Left kidney (tissue), 2 donors: ENCODE measurements around the gene DEPP1. TPM values are rescaled to one million over a fixed set of nuclear protein-coding genes. Genes with fewer than 3 reads are reported as not detected.

Source experiments
- DNase-seq: peaks from one replicate; pipeline ENCODE4 v3.0.0-alpha.2; 2013
- polyA plus RNA-seq: library from polyadenylated mRNA; unstranded; fragments of 120-200 nt; gene quantifications from one replicate; pipeline ENCODE4 v1.2.1, GENCODE V29; 2013; ENCODE audit not compliant: insufficient read length

DEPP1 gene
- polyA plus RNA-seq, 1 donor = 5.5 TPM

- no peak for DNase-seq
Measured at GRCh38 chr10:44994752-44995530, 16.3 kb upstream of the DEPP1 start.

DNA sequence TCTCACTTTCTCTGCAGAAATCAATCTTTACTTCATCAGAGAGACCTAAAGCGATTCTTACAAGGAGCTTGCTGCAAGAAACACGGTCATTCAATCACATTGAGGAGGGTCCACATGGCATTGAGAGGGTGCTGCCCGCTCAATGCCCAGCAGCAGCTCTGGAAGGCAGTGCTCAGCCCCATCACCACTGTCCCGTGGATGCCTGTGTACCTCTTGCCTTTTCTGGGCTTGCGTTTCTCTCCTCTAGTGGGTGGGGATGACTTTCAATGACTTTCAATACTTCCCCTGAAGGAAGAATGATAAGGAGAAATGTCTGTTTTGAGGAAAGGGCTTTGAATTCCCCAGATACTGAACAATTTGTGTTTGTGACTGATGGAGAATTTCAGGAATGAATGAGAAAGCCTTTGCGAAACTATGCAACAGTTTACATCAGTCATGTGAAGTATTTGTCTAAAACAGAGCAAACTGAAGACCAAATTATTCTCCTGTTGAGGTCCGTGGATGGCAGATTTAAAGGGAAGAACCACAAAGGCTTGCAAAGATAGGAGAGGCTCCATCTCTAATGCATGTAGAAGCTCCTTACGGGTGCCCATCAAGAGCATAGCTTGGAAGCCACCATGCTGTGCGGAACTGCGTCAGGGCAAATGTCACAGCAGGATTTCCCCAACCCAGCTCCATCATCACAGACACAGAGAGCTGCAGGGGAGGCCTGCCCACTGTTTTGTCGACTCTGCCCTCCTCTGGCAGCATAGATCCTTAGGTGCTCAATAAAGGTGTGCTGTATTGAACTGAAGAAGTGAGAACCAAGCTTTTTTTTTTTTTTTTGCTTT is 15.5 kb upstream of the DEPP1 start:
- DNase-seq = no peak

DNA sequence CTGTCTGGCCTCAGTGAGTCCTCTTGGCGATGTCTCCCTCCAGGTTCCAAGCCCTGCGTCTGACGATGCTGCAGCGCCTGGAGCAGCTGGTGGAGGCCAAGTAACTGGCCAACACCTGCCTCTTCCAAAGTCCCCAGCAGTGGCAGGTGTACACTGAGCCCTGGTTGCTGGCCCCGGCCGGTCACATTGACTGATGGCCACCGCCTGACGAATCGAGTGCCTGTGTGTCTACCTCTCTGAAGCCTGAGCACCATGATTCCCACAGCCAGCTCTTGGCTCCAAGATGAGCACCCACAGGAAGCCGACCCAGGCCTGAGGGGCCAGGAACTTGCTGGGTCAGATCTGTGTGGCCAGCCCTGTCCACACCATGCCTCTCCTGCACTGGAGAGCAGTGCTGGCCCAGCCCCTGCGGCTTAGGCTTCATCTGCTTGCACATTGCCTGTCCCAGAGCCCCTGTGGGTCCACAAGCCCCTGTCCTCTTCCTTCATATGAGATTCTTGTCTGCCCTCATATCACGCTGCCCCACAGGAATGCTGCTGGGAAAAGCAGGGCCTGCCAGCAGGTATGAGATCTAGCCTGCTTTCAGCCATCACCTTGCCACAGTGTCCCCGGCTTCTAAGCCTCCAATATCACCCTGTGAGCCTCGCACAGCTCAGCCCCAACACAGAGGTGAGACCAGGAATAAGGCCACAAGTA is 14.8 kb upstream of the DEPP1 start:
- no peak for DNase-seq

DNA sequence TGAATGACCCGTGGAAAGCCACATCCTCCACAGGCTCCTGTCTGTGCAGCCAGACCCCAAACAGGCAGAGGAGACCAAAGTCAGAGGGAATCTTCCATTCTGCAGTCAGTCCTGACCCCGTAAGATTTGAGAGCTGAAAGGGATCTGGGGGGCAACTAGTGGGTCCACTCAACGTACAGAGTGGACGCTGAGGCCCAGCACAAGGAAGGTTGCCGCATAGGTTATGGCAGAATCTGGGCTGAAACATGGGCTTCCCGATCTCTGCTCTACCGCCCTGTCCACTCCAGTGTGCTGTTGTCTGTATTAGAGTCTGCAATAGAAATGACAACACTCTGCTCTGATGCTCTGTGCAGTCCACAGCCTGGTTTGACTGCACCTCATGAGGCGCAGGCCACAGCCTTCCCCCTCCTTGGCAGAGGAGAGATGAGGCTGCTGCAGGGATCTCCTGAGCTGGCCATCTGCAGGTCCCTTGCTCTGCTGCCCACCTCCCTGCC is 14.2 kb upstream of the DEPP1 start:
- no peak for DNase-seq

DNA sequence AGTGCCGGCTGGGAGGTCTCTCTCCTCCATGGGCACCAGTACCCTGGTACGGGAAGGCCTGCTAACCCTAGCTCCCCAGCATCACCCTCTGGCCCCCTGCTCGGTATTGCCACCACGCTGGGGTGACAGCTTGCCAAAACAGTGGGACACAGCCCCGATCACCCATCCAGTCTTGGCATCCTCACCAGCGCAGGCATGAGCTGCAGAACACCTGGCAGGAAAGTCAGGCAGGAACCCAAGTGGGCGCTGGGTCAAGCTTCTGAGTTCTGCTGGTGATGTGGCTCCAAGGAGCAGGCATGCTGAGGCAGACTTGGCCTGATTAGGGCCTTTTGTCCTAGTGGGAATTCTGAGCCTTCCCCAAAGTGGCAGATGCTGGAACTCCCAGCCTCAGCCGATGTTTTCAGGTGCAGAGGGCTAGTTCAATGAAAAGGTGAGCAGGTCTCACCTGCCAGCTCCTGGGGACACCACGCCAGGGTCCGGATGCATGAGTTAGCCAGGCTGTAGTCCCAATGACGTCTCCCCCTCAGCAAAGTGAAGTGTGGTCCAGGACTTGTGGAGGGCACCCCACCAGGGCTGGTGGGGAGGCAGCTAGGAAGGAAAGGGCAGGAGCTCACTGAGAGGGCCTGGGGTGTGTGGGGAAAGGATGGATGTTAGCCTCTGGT is 13.6 kb upstream of the DEPP1 start:
- DNase-seq = no peak

DNA sequence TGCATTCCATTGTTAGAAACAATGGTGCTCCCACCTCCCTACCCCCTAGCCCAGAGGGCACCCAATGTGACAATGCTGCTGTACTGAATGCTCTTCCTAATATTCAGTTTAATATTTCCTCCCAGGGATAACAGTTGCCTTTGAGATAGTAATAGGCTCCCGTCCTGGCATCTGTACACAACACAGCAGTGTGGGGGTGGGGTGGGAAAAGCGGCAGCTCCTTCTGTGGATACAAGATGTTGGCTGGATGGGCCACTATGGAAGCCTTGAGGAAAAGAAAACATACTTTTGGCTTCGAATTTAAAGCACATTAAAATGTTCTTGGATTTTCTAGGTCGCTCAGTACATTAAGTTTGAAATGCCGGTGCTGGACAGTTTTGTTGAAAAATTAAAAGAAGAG is 13.0 kb upstream of the DEPP1 start:
- DNase-seq = no peak

GRCh38 chr10:44990965-44991364 is 12.4 kb upstream of the DEPP1 start:
- no peak for DNase-seq

GRCh38 chr10:44990302-44990655 is 11.7 kb upstream of the DEPP1 start:
- DNase-seq = no peak

GRCh38 chr10:44989597-44990301 is 11.1 kb upstream of the DEPP1 start:
- DNase-seq = no peak

DNA sequence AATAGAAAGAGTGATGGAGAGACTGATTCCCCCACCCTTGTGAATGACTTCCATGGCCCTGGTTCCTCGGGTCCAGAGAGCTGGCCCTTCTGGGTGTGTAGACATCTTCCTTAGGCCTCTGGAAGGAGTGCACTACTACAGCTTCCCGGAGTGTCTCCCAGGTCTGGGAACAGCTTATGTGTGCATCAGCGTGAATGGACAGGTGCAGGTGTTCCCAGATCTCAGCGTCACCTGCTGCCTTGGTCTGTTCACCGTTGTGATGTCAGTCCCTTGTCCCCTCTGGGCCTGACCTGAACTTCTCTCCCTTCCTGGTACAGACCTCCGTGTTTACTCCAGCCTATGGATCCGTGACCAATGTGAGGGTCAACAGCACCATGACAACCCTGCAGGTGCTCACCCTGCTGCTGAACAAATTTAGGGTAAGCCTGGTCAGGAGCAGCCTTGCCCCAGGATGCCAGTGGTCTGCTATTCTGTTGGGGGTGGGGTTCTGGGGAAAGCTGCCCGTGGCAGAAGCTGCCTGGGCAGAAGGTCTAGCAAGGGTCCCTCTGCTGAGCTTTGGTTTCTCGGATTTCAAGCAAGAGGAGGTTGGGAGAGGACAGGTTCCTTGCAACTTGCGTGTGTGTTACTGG is 10.5 kb upstream of the DEPP1 start:
- no peak for DNase-seq

DNA sequence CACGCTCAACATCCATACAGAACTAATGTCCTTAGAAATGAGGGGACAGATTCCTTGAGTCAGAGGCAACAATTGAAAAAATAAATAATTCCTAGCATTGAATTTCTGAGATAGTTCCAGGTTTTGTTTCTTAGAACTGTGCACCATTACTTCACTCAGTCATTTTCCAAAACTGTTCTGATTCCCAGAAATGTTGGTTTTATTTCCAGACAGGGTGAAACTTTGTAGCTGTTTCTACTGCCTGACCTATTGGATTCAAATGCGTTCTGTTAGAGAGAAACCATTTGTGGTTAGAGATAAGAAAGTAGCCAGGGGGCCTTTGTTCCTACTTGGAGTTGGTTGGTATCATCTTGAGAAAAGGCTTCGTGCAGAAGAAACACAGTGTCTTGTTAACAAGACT is 8.1 kb upstream of the DEPP1 start:
- DNase-seq = no peak

DNA sequence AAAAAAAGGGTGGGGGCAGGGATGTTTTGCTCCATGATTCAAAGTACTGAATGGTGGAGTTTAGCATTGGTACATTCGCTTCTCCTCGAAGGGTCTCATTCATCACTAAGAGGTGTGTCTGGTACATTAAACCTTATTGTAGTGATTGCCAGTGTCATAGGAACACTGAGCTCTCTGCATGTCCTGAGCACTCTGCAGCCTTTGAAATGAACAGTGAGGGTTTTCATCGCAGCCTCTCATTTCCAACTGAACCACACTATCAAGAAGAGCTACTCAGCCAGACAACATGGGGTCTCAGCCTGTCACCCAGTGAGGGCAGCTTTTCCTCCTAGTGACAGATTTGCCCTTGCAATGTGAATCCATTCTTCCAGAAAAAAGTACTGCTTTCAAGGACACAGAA is 7.6 kb upstream of the DEPP1 start:
- no peak for DNase-seq

DNA sequence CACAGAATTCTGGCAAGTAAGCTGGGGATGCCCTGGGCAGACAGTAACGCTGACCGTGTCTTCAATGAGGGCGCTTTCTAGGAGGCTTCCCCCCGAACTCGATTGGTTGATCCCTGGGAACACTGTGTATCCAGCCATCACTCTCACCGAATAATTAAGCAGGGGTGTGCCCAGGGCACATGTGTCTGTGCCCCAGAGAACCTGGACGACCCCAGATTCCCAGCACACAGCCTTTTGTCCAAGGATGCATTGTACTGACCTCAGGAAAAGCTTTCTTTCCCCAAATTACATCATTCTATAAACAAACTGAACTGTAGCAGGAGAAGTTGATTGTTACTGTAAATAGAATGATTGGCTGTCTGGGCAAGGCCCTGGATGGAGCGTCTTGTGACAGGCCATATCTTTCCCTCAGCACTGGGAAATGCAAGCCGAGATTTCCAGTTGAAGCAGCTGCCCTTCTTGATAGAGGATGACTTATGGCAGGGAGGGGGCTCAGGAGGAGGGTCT is 6.6 kb upstream of the DEPP1 start:
- no peak for DNase-seq

DNA sequence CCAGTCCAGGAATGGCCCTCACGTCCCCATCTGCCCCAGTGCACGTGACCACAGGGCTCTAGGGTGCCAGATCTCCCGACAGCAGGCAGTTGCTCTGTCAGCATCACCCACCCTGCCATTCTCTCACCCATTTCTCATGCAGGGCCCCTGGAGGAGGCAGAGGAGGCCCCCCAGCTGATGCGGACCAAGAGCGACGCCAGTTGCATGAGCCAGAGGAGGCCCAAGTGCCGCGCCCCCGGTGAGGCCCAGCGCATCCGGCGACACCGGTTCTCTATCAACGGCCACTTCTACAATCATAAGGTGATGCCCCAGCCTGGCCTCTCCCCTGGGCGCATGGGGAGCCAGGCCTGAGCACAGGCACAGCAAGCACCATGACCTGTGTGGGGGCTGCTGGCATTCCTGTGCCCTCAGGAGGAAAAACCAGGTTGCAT is 6.1 kb upstream of the DEPP1 start:
- no peak for DNase-seq

DNA sequence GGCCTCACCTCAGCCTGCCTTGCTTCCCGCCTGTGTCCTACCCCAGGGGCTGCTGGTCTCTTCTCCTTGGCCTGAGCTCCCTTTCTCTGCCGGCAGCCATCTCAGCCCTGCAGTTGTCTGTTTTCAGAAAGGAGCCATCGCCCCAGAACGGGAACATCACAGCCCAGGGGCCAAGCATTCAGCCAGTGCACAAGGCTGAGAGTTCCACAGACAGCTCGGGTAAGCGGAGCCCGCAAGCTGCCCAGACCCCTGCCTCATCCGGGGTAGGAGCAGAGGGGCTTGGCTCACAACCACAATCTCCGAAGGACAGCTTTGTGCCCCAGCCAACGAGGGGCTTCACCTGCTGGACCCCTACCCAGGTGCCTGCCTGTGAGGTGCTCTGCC is 5.3 kb upstream of the DEPP1 start:
- DNase-seq = no peak

DNA sequence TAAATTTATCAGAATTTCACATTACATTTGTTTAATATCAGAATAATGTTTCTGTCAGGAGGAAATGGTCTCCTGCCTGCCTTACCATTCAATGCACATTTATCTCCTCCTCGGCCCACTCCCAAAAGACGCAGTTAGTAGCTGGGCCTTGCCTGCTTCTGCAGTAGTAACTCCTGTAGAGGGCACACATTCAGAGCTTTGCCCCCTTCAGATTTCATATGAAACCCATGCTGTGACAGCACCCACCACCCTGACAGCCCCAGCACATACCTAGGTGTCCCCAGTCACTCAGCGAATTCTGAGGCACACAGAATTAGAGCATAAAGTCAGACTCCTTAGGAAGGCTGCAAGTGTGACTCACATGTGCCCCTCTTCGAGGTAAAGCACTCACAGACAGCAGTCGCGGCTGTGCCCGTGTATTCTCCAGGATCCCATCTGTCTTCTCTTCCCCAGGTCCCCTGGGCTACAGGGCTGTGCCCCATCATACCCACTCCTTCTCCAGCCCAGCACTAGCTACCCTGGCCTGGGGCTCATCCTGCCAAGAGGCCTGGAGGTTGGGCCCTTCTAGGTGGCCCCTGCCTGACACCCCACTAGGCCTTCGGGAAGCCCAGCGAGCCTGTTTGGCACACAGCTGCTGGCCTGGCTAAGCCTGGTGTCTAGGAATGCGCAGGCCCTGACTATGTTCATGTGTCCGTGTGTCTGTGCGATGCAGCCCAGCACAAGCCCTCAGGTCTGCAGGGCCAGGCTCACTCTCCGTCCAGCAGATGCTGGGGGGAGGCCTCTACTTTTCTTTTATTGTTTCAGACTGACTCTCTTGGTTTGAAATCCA is 4.7 kb upstream of the DEPP1 start:
- DNase-seq = no peak

GRCh38 chr10:44982496-44982895 is 3.9 kb upstream of the DEPP1 start:
- DNase-seq = no peak

DNA sequence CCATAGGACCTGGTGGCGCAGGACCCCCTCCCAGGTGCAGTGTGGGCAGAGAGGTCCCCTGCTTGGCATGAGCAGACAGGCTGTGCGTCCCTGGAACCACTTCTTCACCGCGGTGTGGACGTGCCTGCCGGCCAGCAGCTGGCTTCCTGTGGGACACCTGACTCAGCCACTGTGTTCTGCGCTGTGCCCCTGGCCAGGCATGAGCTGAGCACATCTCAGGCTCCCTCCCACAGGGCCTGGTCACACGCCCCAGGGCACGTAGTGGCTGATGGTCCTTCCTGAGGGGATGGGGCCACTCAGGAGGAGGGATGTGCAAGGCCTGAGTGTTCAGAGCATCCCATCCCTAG is 3.5 kb upstream of the DEPP1 start:
- no peak for DNase-seq

DNA sequence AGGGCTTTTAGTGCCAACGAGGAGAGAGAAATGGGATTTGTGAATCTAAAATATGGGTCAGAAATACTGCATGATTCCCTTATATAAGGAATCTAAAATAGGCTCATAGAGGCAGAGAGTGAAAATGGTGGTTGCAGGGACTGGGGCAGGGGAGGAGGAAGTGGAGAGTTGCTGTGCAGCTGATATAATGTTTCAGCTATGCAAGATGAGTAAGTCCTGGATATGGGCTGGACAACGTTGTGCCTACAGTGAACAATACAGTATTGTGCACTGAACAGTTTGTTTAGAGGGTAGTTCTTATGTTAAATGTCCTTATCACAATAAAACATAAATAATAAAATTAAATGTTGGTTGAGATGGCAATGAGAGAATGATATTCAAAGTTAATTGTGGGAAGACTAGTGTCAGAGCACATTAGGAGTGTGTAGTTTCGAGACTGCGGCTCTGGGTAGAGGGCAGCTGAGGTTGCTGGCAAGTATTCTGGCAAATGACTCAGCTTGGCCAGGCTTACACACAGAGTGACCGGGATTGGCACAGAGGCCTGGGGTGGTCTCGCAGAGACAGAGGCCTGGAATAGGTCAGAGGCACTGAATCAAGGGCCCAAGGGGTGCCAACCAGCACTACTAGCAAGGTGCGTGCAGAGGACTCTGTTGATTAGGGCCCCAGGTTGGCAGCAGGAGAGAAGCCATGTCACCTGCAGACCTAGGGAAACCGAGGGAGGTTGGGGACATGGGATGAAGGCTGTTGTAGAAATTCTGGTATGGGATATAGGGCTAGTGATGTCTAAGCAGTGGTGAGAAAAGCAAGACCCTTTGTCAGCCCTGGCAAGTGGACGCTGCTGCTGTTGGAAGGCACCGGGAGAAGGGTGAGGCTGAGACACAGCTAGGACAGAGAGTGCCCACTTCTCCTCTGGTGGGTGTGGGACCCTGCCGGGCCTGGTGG is 2.8 kb upstream of the DEPP1 start:
- DNase-seq = no peak
